Measurements from ENCODE around the gene IZUMO1.
A peak's percentile ranks its signal among the peaks of the same experiment; 100 is the strongest.

IZUMO1 gene

GRCh38 chr19:48739404-48740163, 7.1 kb downstream of the IZUMO1 start:
- TF ChIP-seq, protein P1, sequence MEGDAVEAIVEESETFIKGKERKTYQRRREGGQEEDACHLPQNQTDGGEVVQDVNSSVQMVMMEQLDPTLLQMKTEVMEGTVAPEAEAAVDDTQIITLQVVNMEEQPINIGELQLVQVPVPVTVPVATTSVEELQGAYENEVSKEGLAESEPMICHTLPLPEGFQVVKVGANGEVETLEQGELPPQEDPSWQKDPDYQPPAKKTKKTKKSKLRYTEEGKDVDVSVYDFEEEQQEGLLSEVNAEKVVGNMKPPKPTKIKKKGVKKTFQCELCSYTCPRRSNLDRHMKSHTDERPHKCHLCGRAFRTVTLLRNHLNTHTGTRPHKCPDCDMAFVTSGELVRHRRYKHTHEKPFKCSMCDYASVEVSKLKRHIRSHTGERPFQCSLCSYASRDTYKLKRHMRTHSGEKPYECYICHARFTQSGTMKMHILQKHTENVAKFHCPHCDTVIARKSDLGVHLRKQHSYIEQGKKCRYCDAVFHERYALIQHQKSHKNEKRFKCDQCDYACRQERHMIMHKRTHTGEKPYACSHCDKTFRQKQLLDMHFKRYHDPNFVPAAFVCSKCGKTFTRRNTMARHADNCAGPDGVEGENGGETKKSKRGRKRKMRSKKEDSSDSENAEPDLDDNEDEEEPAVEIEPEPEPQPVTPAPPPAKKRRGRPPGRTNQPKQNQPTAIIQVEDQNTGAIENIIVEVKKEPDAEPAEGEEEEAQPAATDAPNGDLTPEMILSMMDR (IDR thresholded peaks at IDR 0.05; ENCODE audit: extremely low read depth, missing control alignments): no peak
- no peak for DNase-seq (ENCODE audit: low spot score)

GRCh38 chr19:48738557-48739403, 7.9 kb downstream of the IZUMO1 start:
- DNase-seq (ENCODE audit: low spot score): peak; percentile 100
- TF ChIP-seq, protein P1 (IDR thresholded peaks at IDR 0.05; ENCODE audit: extremely low read depth, missing control alignments): peak; percentile 61

DNA sequence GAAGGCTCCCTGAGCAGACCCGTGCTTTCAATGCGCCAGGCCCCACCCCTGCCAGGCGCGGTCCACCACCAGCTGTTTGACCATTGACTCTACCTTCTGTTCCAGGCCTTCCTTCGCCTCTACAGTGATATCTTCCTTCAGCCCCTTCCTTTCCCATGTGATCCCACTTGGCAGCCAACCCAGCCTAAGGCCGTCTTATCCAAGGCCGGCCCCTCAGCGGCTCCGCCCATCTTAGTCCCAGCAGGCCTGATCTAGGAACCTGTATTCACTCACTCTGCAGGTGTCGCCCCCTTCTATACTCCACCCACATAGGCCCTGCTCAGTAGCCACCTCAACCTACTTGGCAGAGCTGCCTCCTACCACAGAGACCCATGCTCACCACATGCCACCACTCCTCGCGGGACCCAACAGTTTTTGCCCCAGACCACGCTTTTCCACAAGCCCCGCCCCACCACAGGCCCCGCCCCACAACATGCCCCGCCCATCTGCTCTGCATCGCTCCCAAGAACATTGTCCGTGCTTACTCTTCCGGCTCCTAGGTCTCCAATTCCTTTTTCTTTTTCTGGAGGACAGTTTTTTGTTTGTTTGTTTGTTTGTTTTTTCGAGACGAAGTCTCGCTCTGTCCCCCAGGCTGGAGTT, 9.2 kb downstream of the IZUMO1 start:
- DNase-seq (ENCODE audit: low spot score): no peak
- TF ChIP-seq, protein P1 (IDR thresholded peaks at IDR 0.05; ENCODE audit: extremely low read depth, missing control alignments): no peak

DNA sequence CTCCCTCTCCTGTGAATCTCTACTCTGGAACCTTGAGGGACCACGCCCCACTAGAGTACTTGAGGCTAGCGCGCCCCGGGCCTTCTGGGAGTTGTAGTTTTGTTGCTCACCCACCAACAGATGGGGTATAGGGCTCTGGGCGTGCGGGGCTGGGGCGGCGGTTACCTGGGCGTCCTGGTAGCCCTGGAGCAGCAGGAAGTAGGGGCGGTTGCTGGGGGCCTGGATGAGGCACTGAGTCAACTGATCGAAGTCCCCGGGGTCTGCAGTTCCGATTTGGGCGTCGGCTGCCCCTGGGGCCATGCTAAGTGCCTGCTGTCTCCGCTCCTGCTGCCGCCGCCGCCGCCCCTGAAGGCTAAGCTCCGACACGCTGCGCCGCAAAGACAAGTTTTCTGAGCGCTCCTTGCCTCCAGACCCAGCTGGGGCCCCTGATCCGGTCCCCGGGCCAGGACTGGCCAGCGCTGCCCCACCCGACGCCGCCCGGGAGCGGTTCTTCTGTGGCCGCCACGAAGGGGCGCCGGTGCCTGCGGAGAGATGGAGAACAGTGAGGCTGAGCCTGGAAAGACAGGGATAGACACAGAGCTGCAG, 11.6 kb downstream of the IZUMO1 start:
- TF ChIP-seq, protein P1 (IDR thresholded peaks at IDR 0.05; ENCODE audit: extremely low read depth, missing control alignments): no peak
- no peak for DNase-seq (ENCODE audit: low spot score)

DNA sequence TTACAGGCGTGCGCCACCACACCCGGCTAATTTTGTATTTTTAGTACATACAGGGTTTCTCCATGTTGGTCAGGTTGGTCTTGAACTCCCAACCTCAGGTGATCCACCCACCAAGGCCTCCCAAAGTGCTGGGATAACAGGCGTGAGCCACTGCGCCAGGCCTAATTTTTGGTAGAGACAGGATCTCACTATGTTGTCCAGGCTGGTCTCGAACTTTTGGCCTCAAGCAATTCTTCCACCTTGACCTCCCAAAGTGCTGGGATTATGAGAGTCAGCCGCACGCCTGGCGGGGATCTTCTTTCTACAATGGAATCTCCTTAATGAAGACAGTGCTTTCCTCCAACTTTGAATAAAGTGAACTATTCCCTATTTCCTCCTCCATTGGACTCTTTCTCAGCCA, 12.1 kb downstream of the IZUMO1 start:
- DNase-seq (ENCODE audit: low spot score): no peak
- TF ChIP-seq, protein P1 (IDR thresholded peaks at IDR 0.05; ENCODE audit: extremely low read depth, missing control alignments): no peak

DNA sequence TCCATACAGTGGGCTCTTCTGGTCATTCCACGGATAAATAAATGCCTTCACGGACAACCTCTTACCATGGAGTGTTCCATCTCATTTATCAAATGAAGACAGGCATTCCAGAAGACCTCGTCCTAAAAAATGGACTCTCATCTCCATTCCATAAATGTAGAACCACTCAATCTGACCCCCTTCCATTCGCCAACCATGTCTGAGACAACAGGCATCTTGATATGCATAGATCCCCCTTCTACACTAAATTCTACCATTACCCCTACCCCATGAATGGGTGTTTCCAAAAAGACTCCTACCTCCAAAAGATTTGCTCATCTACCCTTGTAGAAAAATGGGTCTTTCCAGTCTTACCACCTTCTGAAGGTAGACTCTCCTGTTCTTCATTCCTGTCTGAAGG, 15.3 kb downstream of the IZUMO1 start:
- TF ChIP-seq, protein P1 (IDR thresholded peaks at IDR 0.05; ENCODE audit: extremely low read depth, missing control alignments): no peak
- no peak for DNase-seq (ENCODE audit: low spot score)
